GM19395 (cell line): ENCODE results near the gene TASOR2.

Experiments used
- ATAC-seq: cut with Tn5 transposase; IDR thresholded peaks from one replicate; pipeline ENCODE4 v1.9.1; 2021; ENCODE audit warnings: mild to moderate bottlenecking, moderate library complexity; ENCODE audit not compliant: unreplicated experiment

TASOR2 gene, protein sequence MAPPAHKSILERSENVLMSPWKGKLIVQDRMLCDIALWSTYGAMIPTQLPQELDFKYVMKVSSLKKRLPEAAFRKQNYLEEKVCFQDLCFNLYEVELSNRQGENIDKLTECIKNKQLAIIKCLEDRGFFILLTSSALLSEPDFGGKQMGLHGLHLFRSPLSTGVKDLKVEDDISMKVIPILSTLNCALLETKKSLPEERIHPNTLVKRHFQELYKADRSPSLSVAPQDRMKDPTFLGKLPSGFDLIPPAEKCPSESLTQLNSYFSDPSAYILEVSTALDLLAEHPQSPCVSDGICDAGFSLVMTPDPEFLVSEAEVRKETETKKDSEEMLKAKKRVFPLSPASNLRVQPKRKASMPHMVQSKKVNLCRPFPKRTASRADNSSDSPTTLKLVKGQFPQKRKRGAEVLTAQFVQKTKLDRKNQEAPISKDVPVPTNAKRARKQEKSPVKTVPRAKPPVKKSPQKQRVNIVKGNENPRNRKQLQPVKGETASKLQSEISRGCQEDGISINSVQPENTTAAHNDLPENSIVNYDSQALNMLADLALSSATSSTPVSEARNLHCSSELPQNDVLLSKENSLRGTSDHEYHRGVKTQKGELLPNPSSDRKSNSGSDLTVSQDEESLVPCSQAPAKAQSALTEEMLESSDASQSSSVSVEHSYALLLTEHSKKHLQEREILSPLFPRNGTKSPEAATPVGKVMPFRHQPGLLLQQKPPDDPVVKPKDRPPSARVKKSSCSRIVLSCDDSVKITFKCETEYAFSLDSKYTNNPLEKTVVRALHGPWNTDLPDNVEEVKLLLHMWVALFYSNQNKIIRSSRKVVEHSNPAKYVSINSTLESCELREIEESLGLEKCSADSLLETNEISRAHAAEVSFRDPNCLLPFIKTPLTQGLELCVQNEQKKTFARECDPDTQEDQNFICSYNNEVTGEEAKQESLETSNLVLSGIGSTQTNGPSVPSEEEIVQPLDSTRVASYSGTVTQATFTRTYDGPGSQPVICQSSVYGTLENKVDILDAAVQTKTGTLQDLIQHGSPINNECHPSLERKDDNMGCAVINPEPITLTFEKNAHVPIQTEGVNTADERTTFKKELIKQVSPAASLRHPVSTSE (N-terminal part only)

GRCh38 chr10:5684318-5684970 is at the start of gene TASOR2:
TSS of gene TASOR2 (plus strand) at chr10:5684838. CDS start at chr10:5720643, 35,805 bp downstream.
- ATAC-seq = peak; percentile 81

DNA sequence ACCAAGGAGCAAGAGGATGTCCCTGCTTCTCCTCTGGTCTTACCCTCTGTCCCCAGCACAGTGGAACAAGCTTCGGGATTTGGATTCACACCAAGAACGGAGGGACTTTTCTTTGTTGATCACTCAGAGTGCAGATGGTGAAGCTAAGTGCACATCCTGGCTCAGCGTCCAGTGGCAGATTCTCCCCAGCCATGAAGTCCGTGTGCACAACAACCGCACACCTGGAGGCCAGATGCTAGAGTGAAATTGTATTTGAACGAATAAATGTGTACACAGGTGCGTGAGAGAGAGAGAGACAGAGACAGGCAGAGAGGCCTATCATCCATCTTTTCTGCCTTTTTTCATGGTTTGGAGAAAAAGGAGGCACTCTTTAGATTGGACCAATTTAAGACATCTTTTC is 49.7 kb upstream of the TASOR2 start:
- no peak for ATAC-seq

- no peak for ATAC-seq
Measured at GRCh38 chr10:5638494-5638893, 46.1 kb upstream of the TASOR2 start.

GRCh38 chr10:5639066-5639465 is 45.6 kb upstream of the TASOR2 start:
- no peak for ATAC-seq

- ATAC-seq = no peak
Measured at GRCh38 chr10:5640036-5640435, 44.6 kb upstream of the TASOR2 start.

GRCh38 chr10:5640501-5640900 is 44.1 kb upstream of the TASOR2 start:
- ATAC-seq = no peak

- no peak for ATAC-seq
Measured at GRCh38 chr10:5641501-5641900, 43.1 kb upstream of the TASOR2 start.

DNA sequence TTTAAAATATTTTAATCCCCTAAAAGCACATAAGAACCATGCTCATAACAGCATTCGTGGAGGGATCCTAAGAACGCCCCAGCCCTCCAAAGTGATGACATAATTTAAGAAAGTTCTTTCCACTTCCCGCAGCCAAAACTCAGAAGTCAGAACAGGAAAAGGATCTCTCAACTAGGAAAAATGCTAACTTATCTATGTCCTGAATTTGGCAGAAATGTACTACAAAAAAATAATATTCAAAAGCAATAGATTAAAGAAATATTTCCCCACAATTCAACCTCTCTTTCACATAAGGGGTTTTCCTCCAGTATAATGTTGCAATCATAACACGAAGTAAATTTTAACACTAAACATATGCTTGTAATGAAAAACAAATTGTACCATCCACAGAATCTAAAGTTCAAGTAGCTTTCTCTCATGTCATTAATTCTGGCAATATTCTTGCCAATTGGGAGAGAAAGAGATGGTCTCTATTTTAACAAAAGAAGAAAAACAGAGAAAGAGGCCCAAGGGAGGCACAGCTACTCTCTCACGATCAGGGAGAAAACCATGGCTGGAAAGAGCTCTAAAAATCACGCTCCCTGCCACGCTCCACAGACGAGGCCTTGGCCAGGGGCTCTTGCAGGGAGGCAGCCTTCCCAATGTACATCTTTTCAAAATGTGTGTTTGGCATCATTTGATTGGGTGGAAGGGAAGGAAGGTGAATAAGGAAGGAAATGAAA is 41.1 kb upstream of the TASOR2 start:
- no peak for ATAC-seq

DNA sequence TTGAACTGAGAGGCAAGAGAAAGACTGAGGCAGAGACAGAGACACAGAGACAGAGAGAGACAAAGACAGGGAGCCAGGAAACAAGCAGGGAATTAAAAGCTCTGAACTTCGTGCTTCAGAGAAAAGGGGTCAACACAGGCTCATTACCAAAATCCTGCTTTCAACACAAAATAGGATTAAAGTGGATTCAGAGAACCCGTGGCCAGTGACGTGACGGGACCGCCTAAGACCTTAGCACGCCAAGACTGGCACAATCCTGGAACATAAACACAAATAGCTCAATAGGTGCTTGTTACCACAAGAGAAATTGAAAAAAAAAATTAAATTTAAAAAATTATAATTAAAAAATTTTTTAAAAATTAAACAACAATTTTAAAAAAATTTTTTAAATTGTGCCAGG is 39.7 kb upstream of the TASOR2 start:
- ATAC-seq = no peak

DNA sequence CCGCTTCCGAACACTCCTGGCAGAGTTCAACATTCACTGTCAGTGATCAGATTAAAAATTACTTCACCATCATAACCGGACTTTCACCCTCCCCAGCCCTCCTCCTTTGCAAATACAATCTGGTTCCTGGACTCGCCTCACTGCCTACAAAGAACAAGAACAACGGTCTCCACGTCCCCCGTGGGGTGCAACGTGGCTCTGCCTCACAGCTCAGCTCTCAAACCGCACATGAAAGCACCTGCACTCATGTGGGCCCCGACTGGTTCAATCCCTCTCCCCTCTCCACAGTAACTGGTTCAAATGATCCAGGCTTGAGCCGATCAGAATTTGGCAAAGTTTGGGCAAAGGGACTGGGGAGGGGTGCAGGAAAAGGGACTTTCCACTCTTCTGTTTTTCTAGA is 39.3 kb upstream of the TASOR2 start:
- ATAC-seq = no peak

DNA sequence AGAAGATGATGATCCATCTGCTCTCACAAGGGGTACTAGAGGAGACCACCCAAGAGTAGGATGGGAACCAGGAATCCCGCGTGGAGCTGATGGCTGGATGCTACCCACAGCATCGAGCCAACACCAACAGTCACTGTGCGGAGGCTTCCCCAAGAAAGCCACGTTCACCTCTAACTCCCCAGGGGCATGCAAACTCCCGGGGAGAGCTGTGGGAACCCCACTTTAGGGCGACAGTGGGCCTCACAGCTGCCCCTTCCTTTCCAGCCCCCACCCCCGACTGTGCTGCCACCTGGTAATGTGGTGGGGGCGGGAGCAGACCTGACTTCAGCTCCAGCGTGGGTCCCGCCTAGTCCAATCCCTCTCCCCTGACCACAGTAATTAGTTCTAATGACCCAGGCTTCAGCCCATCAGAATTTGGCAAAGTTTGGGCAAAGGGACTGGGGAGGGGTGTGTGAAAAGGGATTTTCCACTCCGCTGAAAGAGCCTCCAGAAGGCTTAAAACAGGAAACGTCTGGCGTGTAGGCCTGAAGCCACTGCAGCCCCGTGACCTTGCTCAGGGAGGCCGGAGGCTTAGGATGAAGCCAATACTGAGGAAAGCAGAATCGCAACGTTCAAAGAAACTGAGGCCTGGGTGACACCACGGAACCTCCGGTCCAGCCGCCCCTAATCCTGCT is 38.6 kb upstream of the TASOR2 start:
- no peak for ATAC-seq

DNA sequence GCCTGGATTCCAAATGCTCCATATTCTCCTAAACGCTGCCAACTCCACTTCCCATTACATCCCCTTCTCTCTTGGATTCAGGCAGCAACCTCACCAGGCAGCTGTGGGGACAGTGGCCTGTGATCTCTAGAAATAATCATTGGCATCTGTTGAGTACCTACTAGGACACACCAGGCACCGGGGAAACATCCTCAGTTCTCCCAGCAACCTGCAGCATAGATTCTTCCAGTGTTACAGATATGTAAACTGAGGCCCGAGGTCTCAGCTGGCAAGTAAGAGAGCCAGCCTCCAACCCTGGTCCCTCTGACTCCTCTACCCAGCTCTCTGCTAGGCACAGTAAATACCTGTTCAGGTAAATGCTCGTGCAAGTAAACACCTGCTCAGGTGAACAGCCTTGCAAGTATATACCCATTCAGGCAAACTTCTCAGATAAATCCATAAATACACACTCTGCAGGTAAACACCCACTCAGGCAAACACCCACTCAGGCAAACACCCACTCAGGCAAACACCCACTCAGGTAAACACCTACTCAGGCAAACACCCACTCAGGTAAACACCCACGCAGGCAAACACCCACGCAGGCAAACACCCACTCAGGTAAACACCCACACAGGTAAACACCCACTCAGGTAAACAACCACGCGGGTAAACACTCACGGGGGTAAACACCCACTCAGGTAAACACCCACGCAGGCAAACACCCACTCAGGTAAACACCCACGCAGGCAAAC is 37.0 kb upstream of the TASOR2 start:
- no peak for ATAC-seq

DNA sequence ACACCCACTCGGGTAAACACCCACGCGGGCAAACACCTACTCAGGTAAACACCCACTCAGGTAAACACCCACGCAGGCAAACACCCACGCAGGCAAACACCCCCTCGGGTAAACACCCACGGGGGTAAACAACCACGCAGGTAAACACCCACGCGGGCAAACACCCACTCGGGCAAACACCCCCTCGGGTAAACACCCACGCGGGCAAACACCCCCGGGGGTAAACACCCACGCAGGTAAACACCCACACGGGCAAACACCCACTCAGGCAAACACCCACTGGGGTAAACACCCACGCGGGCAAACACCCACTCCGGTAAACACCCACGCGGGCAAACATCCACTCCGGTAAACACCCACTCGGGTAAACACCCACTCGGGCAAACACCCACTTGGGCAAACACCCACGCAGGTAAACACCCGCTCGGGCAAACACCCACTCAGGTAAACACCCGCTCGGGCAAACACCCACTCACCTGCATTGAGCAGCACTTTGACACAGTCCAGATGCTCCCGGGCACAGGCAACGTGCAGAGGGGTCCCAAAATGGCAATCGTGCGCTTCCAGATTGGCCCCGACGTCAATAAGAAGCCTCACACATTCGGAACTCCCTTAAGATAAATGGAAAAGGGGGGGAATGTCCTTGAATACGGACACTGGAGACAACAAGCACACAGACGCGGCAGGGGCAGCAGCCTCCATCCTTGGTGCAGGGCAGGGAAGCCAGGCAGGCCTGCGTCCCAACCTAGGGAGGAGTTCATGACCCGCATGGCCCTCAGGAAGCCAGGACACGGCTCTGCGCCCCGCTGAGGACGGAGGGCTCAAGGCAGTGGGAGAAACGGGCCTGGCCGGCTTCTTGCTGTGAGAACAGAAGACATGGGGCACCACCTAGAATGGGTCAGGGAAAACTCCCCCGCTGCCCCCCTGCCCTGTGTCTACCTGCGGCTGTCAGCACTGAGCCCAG is 35.9 kb upstream of the TASOR2 start:
- ATAC-seq = no peak

DNA sequence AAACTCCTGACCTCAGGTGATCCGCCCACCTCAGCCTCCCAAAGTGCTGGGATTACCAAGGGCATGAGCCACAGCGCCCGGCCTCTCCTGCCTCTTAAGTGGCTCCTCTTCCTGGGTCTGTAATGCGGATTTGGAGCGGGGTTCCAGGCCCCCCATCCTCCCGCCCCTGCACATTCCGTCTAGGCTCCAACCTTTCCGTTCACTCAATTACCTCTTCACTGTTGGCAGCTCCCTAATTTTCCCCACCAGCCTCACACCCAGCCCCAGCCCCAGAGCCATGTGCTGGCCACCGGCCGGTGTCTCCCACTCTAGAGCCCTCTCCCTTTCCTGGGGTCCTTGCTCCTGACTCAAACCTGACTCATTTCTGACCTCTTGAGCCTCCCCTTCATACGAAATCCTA is 34.9 kb upstream of the TASOR2 start:
- ATAC-seq = no peak

- ATAC-seq = no peak
Measured at GRCh38 chr10:5650664-5651387, 33.8 kb upstream of the TASOR2 start.

DNA sequence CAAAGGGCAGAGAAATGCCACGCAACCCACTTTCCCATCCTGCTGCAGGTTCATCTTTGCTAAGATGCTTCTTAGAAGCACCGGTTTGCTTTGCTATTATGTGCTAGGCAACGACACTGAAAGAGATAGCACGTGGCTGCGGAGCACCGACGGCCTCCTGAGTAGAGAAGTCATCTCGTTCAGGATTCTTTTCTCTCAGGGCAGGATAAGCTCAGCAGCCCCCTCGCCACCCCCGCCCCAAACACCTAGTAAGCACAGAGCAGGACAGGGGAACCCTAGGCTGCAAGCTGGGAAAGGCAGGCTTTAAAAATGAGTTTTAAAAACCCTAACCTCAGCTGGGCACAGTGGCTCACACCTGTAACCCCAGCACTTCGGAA is 33.3 kb upstream of the TASOR2 start:
- ATAC-seq = no peak

DNA sequence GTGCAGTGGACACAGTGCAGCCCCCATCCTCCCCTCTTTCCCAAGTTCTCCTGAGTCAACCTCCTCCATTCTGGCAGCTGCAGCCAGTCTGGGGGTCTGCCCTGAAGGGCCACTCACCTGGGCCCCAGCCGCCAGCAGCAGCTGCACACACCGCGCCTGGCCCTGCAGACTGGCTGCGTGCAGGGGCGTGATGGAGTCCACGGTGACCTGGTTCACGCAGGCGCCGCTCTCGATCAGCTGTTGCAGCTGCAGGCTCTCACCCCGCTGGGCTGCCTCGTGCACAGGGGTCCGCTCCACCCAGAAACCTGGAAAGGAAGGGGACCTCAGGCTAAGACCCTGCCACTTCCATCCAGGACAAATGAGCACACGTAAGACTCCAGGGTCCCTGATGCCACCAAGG is 31.9 kb upstream of the TASOR2 start:
- no peak for ATAC-seq
